HG03571 (cell line): ENCODE results near the gene IGFLR1.
A peak's percentile ranks its signal among the peaks of the same experiment; 100 is the strongest.
"Not testable (repeated sequence)": the region's sequence is repeated elsewhere in the genome, so short reads cannot be mapped to it uniquely, and the experiment has no call there.

ENCODE experiments used
- ATAC-seq: cut with Tn5 transposase; IDR thresholded peaks from one replicate; pipeline ENCODE4 v1.9.1; 2021; ENCODE audit not compliant: unreplicated experiment

IGFLR1 gene

GRCh38 chr19:35727053-35727955, 14.9 kb downstream of the IGFLR1 start:
- ATAC-seq: no peak

- no peak for ATAC-seq
Observed at GRCh38 chr19:35725216-35725861, 16.9 kb downstream of the IGFLR1 start.

GRCh38 chr19:35724560-35724959, 17.7 kb downstream of the IGFLR1 start:
- no peak for ATAC-seq

GRCh38 chr19:35724132-35724531, 18.1 kb downstream of the IGFLR1 start:
- not testable (repeated sequence) for ATAC-seq

- ATAC-seq: no peak
Observed at GRCh38 chr19:35723671-35724070, 18.6 kb downstream of the IGFLR1 start.

- no peak for ATAC-seq
Observed at GRCh38 chr19:35722897-35723296, 19.4 kb downstream of the IGFLR1 start.

GRCh38 chr19:35722461-35722860, 19.8 kb downstream of the IGFLR1 start:
- ATAC-seq: no peak

- ATAC-seq: no peak
Observed at GRCh38 chr19:35721374-35721773, 20.9 kb downstream of the IGFLR1 start.

GRCh38 chr19:35720648-35721047, 21.6 kb downstream of the IGFLR1 start:
- ATAC-seq: no peak

- no peak for ATAC-seq
Observed at GRCh38 chr19:35720163-35720524, 22.1 kb downstream of the IGFLR1 start.

GRCh38 chr19:35719402-35720162, 22.7 kb downstream of the IGFLR1 start:
- ATAC-seq: no peak

GRCh38 chr19:35718345-35719041, 23.8 kb downstream of the IGFLR1 start:
- ATAC-seq: no peak

- ATAC-seq: peak; percentile 47
Observed at GRCh38 chr19:35717665-35718344, 24.4 kb downstream of the IGFLR1 start, which contains the start of gene KMT2B. TSS of gene KMT2B (plus strand) at chr19:35718003. CDS start at chr19:35718019, 16 bp downstream.

- ATAC-seq: peak; percentile 57
Observed at GRCh38 chr19:35716801-35717664, 25.2 kb downstream of the IGFLR1 start.

- ATAC-seq: no peak
Observed at GRCh38 chr19:35715981-35716800, 26.1 kb downstream of the IGFLR1 start.

GRCh38 chr19:35715355-35715809, 26.9 kb downstream of the IGFLR1 start:
- no peak for ATAC-seq

GRCh38 chr19:35714601-35715354, 27.5 kb downstream of the IGFLR1 start:
- ATAC-seq: no peak
